Prostate gland (tissue), 2 donors: ENCODE results near the gene SNAI3.

Experiments
- POLR2A ChIP-seq: fragments of 450-650 bp; IDR thresholded peaks from one replicate; pipeline ENCODE4 v1.6.1; 2016; ENCODE audit warnings: antibody characterized with exemption, mild to moderate bottlenecking
- POLR2AphosphoS5 ChIP-seq: sonication (generic); formaldehyde crosslinking; IDR thresholded peaks from one replicate; pipeline ENCODE4 v1.6.1; 2017; ENCODE audit warnings: antibody characterized with exemption
- TF ChIP-seq, protein P1 (sequence below), 4 experiments: fragments of 200-600 bp in 2 of 4; fragments of 450-650 bp in 2 of 4; sonication (generic) in 2 of 4; IDR thresholded peaks; 1 replicate in 3 of 4; 2 replicates in 1 of 4; pipeline ENCODE4 v1.5.1; 2016 to 2019; ENCODE audit warnings: antibody characterized with exemption in 4 of 4, mild to moderate bottlenecking in 2 of 4, moderate library complexity in 2 of 4

DNA sequence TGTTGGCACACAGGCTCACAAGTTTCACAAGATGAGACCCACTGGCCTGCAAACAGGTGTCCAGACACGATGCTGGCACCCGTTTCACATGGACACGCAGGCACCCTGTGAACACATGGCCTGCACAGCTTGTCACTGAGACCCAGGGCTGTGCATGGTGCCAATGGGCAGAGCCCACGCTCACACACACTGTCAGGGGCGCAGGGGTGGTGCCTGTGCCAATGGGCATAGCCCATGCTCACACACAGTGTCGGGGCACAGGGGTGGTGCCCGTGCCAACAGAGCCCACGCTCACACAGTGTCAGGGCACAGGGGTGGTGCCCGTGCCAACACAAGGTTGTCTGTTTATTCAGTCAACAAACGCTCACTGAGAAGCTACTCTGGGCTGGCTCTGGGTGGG, 49.3 kb upstream of the SNAI3 start:
- TF ChIP-seq, protein P1, sequence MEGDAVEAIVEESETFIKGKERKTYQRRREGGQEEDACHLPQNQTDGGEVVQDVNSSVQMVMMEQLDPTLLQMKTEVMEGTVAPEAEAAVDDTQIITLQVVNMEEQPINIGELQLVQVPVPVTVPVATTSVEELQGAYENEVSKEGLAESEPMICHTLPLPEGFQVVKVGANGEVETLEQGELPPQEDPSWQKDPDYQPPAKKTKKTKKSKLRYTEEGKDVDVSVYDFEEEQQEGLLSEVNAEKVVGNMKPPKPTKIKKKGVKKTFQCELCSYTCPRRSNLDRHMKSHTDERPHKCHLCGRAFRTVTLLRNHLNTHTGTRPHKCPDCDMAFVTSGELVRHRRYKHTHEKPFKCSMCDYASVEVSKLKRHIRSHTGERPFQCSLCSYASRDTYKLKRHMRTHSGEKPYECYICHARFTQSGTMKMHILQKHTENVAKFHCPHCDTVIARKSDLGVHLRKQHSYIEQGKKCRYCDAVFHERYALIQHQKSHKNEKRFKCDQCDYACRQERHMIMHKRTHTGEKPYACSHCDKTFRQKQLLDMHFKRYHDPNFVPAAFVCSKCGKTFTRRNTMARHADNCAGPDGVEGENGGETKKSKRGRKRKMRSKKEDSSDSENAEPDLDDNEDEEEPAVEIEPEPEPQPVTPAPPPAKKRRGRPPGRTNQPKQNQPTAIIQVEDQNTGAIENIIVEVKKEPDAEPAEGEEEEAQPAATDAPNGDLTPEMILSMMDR (IDR thresholded peaks at IDR 0.05) = no peak
- no peak for TF ChIP-seq POLR2AphosphoS5
- TF ChIP-seq POLR2A = no peak
